DMS153 (cell line): Measurements from ENCODE around the gene ZBTB4.

Experiments
- DNase-seq: peaks from one replicate; lab custom pipeline; 2025; lab: John Stamatoyannopoulos, UW

ZBTB4 gene

GRCh38 chr17:7441266-7441665 lies 38.2 kb downstream of the ZBTB4 start:
- no peak for DNase-seq

GRCh38 chr17:7440834-7441195 lies 38.6 kb downstream of the ZBTB4 start:
- DNase-seq = no peak

- DNase-seq = no peak
These were observed 39.2 kb downstream of the ZBTB4 start for GRCh38 chr17:7440113-7440833.

GRCh38 chr17:7439462-7440112 lies 39.8 kb downstream of the ZBTB4 start, which contains the start of gene FGF11:
Gene FGF11, plus strand, starts transcription at chr17:7439512. Its CDS starts 109 bp downstream, at chr17:7439621.
- no peak for DNase-seq

GRCh38 chr17:7438656-7439460 lies 40.6 kb downstream of the ZBTB4 start:
- DNase-seq = no peak

- DNase-seq = no peak
These were observed 41.3 kb downstream of the ZBTB4 start for GRCh38 chr17:7437950-7438614.

GRCh38 chr17:7437369-7437863 lies 42.0 kb downstream of the ZBTB4 start:
- no peak for DNase-seq

GRCh38 chr17:7436556-7437368 lies 42.7 kb downstream of the ZBTB4 start:
- peak; percentile 73 for DNase-seq

- no peak for DNase-seq
These were observed 43.5 kb downstream of the ZBTB4 start for GRCh38 chr17:7435676-7436555.

GRCh38 chr17:7432296-7432695 lies 47.1 kb downstream of the ZBTB4 start:
- no peak for DNase-seq

- DNase-seq = no peak
These were observed 48.2 kb downstream of the ZBTB4 start for GRCh38 chr17:7431231-7431630.

GRCh38 chr17:7429722-7430121 lies 49.7 kb downstream of the ZBTB4 start:
- DNase-seq = no peak

- DNase-seq = no peak
These were observed 50.9 kb downstream of the ZBTB4 start, which contains the start of gene SPEM3 for GRCh38 chr17:7428557-7428956. Gene SPEM3, plus strand, starts transcription at chr17:7428857. Its CDS starts 46 bp downstream, at chr17:7428903.

- no peak for DNase-seq
These were observed 51.9 kb downstream of the ZBTB4 start for GRCh38 chr17:7427549-7427948.

- no peak for DNase-seq
These were observed 52.4 kb downstream of the ZBTB4 start for GRCh38 chr17:7426896-7427489.

- DNase-seq = no peak
These were observed 53.1 kb downstream of the ZBTB4 start for GRCh38 chr17:7426203-7426863.

GRCh38 chr17:7425756-7426155 lies 53.7 kb downstream of the ZBTB4 start:
- no peak for DNase-seq

- no peak for DNase-seq
These were observed 54.1 kb downstream of the ZBTB4 start, which contains the start of gene SPEM2 for GRCh38 chr17:7425316-7425715. Gene SPEM2, plus strand, starts transcription at chr17:7425616. Its CDS starts 73 bp downstream, at chr17:7425689.

- DNase-seq = no peak
These were observed 55.8 kb downstream of the ZBTB4 start for GRCh38 chr17:7423679-7424078.
